AG08395 (cell line): ENCODE data around the gene UPK1A.
A peak's percentile ranks its signal among the peaks of the same experiment; 100 is the strongest.

Source experiments
- DNase-seq: peaks from one replicate; pipeline ENCODE4 v3.0.0; 2012; ENCODE audit warnings: mixed read lengths, low spot score

UPK1A gene

GRCh38 chr19:35693422-35693821 lies 27.1 kb downstream of the UPK1A start:
- no peak for DNase-seq

GRCh38 chr19:35693835-35694599 lies 27.7 kb downstream of the UPK1A start:
- peak; percentile 90 for DNase-seq

GRCh38 chr19:35695895-35696422 lies 29.6 kb downstream of the UPK1A start:
- no peak for DNase-seq

GRCh38 chr19:35696835-35697234 lies 30.5 kb downstream of the UPK1A start:
- no peak for DNase-seq

GRCh38 chr19:35702223-35703012 lies 36.1 kb downstream of the UPK1A start:
- DNase-seq: peak; percentile 99

- DNase-seq: no peak
Observed at GRCh38 chr19:35703343-35703742, 37.0 kb downstream of the UPK1A start.

- peak; percentile 81 for DNase-seq
Observed at GRCh38 chr19:35704218-35704617, 37.9 kb downstream of the UPK1A start, which contains the start of gene ZBTB32. ZBTB32 (plus strand) TSS chr19:35704558; CDS start chr19:35714627, 10,069 bp downstream.

GRCh38 chr19:35708391-35708790 lies 42.1 kb downstream of the UPK1A start:
- DNase-seq: no peak

GRCh38 chr19:35710784-35711723 lies 44.7 kb downstream of the UPK1A start:
- no peak for DNase-seq

- DNase-seq: no peak
Observed at GRCh38 chr19:35712567-35713505, 46.5 kb downstream of the UPK1A start.

GRCh38 chr19:35713506-35713850 lies 47.2 kb downstream of the UPK1A start:
- no peak for DNase-seq

- DNase-seq: no peak
Observed at GRCh38 chr19:35713904-35714495, 47.7 kb downstream of the UPK1A start.

- no peak for DNase-seq
Observed at GRCh38 chr19:35714601-35715354, 48.5 kb downstream of the UPK1A start.

- no peak for DNase-seq
Observed at GRCh38 chr19:35715355-35715809, 49.1 kb downstream of the UPK1A start.

GRCh38 chr19:35715981-35716800 lies 49.9 kb downstream of the UPK1A start:
- DNase-seq: peak; percentile 70

- DNase-seq: peak; percentile 99
Observed at GRCh38 chr19:35716801-35717664, 50.7 kb downstream of the UPK1A start.

GRCh38 chr19:35717665-35718344 lies 51.5 kb downstream of the UPK1A start, which contains the start of gene KMT2B:
KMT2B (plus strand) TSS chr19:35718003; CDS start chr19:35718019, 16 bp downstream.
- DNase-seq: peak; percentile 97
